A673 (cell line): ENCODE measurements around the gene NBEA. TPM values are rescaled to one million over a fixed set of nuclear protein-coding genes. Genes with fewer than 3 reads are reported as not detected.

Source experiments
- BruUV-seq: library from RNA; stranded (reverse); fragments of 400-500 nt; replicated peaks from 2 replicates; lab custom pipeline; 2021; lab: Mats Ljungman, UMichigan
- CTCF ChIA-PET: fragments of 300-600 bp; sonication (Branson Sonifier 250); formaldehyde crosslinking; loops from one replicate; lab custom pipeline; 2022; ENCODE audit warnings: antibody characterized with exemption; lab: Charles Lee
- POLR2A ChIA-PET: fragments of 300-600 bp; sonication (Branson Sonifier 250); formaldehyde crosslinking; loops from one replicate; lab custom pipeline; 2022; ENCODE audit warnings: antibody characterized with exemption; ENCODE audit not compliant: low non-redundant PET; lab: Charles Lee
- DNase-seq: peaks from one replicate; pipeline ENCODE4 v3.0.0-alpha.2; 2015; ENCODE audit warnings: low spot score
- H3K27ac ChIP-seq: fragments of 200-600 bp; sonication (generic); 2 replicates; pipeline ENCODE4 v1.5.1; 2016; ENCODE audit warnings: mixed run types, low read depth, mild to moderate bottlenecking, mixed read lengths, antibody characterized with exemption, low read length; ENCODE audit not compliant: poor library complexity, severe bottlenecking
- H3K27me3 ChIP-seq: fragments of 200-600 bp; sonication (generic); replicated peaks from 2 replicates; pipeline ENCODE4 v1.6.1; 2017; ENCODE audit warnings: mixed run types, low read depth, mild to moderate bottlenecking, mixed read lengths, antibody characterized with exemption, low read length; ENCODE audit not compliant: insufficient read depth, poor library complexity
- H3K36me3 ChIP-seq: fragments of 200-600 bp; sonication (generic); 2 replicates; pipeline ENCODE4 v1.6.1; 2016; ENCODE audit warnings: mixed run types, mild to moderate bottlenecking, mixed read lengths, antibody characterized with exemption, low read length; ENCODE audit not compliant: insufficient read depth, poor library complexity, severe bottlenecking
- H3K4me1 ChIP-seq: fragments of 200-600 bp; sonication (generic); 2 replicates; pipeline ENCODE4 v1.6.1; 2017; ENCODE audit warnings: mixed run types, mild to moderate bottlenecking, mixed read lengths, antibody characterized with exemption, low read length; ENCODE audit not compliant: insufficient read depth, poor library complexity, severe bottlenecking
- H3K4me3 ChIP-seq: fragments of 200-600 bp; sonication (generic); 2 replicates; pipeline ENCODE4 v1.5.1; 2016; ENCODE audit warnings: low read depth, mixed run types, mild to moderate bottlenecking, mixed read lengths, low read length; ENCODE audit not compliant: poor library complexity, severe bottlenecking
- H3K9me3 ChIP-seq: fragments of 200-600 bp; sonication (generic); 2 replicates; pipeline ENCODE4 v1.6.1; 2016; ENCODE audit warnings: mixed run types, low read depth, mild to moderate bottlenecking, mixed read lengths, antibody characterized with exemption, low read length; ENCODE audit not compliant: poor library complexity, severe bottlenecking
- EZH2 ChIP-seq: fragments of 200-600 bp; sonication (generic); IDR thresholded peaks from 2 replicates; pipeline ENCODE4 v1.6.1; 2017; ENCODE audit warnings: borderline replicate concordance, low read depth, mild to moderate bottlenecking, mixed read lengths, antibody characterized with exemption, low read length; ENCODE audit not compliant: poor library complexity, severe bottlenecking
- intact Hi-C: fragments of 100-400 bp; cut with micrococcal nuclease; formaldehyde crosslinking; loops from one replicate; pipeline ENCODE4 v1.10.0; 2022; ENCODE audit not compliant: unreplicated experiment
- total RNA-seq: library from RNA; stranded (reverse); gene quantifications from 2 replicates; pipeline ENCODE4 v1.2.3, GENCODE V29; 2021
- TF ChIP-seq, protein P1 (sequence below): fragments of 300-800, 200-600 bp; sonication (generic); conservative IDR thresholded peaks from 2 replicates; pipeline ENCODE4 v1.5.1; 2017; ENCODE audit warnings: low read depth, mild to moderate bottlenecking, antibody characterized with exemption, low read length, moderate library complexity, mixed read lengths

The NBEA gene
- total RNA-seq, 1 experiment from 2014 or later, result 4.2 TPM

DNA sequence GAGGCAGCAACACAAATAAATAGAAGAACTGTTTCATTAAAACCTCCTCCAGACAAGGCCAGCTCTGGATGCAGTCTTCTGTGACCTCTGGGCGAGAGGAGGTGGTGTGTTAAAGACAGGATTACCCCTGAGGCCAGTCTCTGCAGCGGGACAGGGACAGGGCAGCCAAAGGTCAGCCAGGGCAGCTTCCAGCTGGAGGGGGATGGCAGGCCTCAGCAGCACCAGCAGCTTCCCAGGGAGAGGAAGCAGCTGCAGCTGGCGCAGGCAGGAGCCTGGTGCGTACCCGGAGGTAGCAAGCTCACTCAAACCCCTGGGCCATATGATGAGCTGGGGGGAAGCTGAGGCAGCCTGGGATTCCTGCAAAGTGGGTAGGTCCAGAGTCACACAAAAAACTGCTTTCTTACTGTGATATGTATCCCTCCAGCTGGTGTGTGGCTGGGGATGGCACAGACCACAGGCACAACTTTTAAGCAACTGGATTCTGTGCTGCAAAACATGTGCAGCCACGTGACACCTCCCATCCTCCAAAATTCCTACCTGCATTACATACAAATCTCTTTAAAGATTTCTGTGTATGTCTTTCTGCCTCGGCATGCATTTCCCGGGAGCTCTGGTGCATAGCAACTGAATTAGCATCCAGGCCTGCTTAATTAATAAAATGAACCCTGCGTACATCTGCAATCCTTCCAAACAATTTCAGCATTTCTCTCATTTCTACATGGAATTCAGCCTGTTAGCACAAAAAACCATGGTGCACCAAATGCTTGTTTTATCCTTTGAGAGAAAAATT, 772.7 kb downstream of the NBEA start:
- no peaks in the 10 kb centered on the region for H3K27me3 ChIP-seq
- no peaks in the 10 kb centered on the region for H3K4me1 ChIP-seq
- no peak for DNase-seq
- BruUV-seq, result no TSS peak
- no peaks in the 10 kb centered on the region for H3K36me3 ChIP-seq
- H3K9me3 ChIP-seq, result no peaks in the 10 kb centered on the region
- ChIA-PET CTCF (no interaction called here), POLR2A (no interaction called here)
- H3K4me3 ChIP-seq, result no peak overlapping the region
- H3K27ac ChIP-seq, result no peak overlapping the region
- TF ChIP-seq EZH2, result no peak
- TF ChIP-seq, protein P1, sequence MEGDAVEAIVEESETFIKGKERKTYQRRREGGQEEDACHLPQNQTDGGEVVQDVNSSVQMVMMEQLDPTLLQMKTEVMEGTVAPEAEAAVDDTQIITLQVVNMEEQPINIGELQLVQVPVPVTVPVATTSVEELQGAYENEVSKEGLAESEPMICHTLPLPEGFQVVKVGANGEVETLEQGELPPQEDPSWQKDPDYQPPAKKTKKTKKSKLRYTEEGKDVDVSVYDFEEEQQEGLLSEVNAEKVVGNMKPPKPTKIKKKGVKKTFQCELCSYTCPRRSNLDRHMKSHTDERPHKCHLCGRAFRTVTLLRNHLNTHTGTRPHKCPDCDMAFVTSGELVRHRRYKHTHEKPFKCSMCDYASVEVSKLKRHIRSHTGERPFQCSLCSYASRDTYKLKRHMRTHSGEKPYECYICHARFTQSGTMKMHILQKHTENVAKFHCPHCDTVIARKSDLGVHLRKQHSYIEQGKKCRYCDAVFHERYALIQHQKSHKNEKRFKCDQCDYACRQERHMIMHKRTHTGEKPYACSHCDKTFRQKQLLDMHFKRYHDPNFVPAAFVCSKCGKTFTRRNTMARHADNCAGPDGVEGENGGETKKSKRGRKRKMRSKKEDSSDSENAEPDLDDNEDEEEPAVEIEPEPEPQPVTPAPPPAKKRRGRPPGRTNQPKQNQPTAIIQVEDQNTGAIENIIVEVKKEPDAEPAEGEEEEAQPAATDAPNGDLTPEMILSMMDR, result no peak
- intact Hi-C loops, result no loop called here

DNA sequence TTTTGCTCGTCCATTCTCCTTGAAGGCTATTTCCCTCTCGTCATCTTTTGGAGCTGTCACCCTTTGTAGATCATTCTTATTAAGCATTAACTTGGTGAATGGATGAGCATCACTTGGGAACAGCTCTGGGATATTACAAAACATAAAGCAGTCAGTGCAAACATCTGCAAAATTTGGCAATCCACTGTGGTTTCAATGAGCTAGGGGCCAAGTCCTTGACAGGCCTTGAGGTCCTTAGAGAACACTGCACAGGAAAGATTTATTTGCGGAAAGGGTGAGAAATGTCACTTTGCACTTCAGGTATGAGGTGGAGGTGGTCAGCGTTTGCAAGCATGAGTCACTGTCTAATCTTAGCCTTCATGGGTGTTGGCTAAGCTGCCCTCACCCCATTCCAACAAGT, 774.1 kb downstream of the NBEA start:
- POLR2A ChIA-PET, result no interaction called here
- TF ChIP-seq, protein P1, result no peak
- TF ChIP-seq EZH2, result no peak
- H3K4me3 ChIP-seq, result no peak overlapping the region
- no peaks in the 10 kb centered on the region for H3K27me3 ChIP-seq
- no peaks in the 10 kb centered on the region for H3K4me1 ChIP-seq
- DNase-seq, result no peak
- H3K36me3 ChIP-seq, result no peaks in the 10 kb centered on the region
- intact Hi-C loops, result no loop called here
- BruUV-seq, result no TSS peak
- H3K27ac ChIP-seq, result no peak overlapping the region
- H3K9me3 ChIP-seq, result no peaks in the 10 kb centered on the region
- CTCF ChIA-PET, result no interaction called here

DNA sequence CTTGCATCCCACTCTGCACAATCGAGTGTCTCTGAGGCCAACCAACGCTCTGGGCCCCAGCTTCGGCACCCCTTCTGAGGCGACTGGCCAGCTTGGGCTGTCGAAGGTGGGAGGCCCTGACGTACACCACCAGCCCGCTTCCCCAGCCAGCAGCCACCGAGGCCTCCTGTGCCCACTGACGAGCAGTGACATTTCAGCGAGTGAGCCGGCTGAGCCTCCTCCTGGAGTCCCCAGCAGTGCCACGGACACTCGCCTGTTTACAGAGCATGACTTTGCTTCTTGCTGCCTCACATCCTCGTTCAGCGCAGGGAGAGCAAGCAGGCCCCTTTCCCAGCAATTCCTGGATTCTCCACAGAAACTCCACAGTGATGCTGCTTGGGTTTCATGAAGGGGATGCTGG, 774.7 kb downstream of the NBEA start:
- no peaks in the 10 kb centered on the region for H3K36me3 ChIP-seq
- no TSS peak for BruUV-seq
- no peak for TF ChIP-seq EZH2
- TF ChIP-seq, protein P1, result no peak
- intact Hi-C loops, result no loop called here
- DNase-seq, result no peak
- no peak overlapping the region for H3K27ac ChIP-seq
- no peaks in the 10 kb centered on the region for H3K9me3 ChIP-seq
- ChIA-PET POLR2A (no interaction called here), CTCF (no interaction called here)
- no peak overlapping the region for H3K4me3 ChIP-seq
- H3K4me1 ChIP-seq, result no peaks in the 10 kb centered on the region
- no peaks in the 10 kb centered on the region for H3K27me3 ChIP-seq
